ENCODE data around the gene NKX6-2.
"Not testable (repeated sequence)": the region's sequence is repeated elsewhere in the genome, so short reads cannot be mapped to it uniquely, and the experiment has no call there.

NKX6-2 gene

GRCh38 chr10:132785723-132786475, at the start of gene NKX6-2:
TSS of gene NKX6-2 (minus strand) at chr10:132786147. CDS start at chr10:132785948, 199 bp downstream.
- DNase-seq (ENCODE audit: low spot score) = no peak

DNA sequence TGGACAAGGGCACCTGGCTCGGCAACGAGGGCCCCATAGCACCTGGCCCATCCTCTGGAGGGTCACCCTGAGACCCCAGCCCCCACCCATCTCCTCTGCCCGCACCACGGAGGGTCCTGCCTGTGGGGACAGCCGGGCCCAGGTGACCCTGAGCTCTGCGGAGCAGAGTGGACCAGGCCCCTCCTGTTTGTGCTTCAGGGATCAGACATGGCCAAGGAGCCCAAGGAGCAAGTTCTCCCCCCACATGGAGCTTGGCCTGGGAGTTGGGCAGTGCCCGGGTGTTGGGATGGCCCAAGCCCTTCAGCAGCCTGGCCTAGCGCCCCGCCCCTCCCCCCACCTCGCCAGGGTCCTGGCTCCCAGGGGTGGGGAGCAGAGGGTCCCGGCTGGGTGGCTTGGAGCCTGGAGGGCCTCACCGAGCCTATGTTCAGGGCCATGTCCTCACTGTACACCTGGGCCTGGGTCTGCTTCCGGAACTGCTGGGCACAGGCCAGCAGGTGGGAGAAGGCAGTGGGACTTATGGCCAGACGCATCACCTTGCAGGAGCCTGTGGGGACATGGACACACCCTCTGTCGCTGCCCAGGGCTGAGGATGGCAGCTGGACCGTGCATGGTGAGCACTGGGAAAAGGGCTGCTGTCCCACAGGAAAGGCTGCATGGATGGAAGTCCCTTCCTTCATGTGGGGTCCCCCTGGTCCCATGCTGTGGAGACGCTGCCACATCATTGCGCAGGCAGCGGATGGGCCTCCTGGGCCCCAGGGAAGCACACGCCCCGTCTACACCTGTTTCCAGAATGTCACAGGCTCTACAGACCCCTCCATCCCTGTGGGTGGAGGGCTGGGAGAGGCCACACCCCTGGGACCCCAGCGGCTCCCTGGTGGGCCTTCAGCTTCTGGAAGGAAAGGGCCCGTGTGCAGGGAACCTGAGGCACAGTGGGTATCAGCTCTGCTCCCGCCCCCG, 49.2 kb upstream of the NKX6-2 start:
- no peak for DNase-seq (ENCODE audit: low spot score)

DNA sequence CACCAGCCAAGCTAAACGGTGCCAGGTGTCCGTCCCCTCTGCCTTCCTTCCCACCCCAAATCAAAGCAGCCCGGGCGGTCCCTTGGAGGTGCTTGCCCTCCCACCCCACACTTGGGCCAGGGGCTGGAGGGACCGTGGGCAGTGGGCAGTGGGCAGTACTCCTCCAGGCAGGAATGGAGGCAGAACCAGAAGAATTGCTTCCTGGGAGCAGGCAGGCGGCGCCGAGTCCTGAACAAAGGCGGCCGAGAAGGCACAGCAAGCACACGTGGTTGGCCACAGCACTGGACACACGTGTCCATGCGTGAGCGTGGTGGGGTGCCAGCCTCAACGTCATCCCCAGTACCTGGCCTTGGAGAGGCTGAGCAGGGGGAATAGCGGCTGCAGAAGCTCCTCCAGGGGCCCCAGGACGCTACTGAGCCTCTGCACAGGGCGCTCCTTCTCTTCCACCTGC, 48.4 kb upstream of the NKX6-2 start:
- no peak for DNase-seq (ENCODE audit: low spot score)

DNA sequence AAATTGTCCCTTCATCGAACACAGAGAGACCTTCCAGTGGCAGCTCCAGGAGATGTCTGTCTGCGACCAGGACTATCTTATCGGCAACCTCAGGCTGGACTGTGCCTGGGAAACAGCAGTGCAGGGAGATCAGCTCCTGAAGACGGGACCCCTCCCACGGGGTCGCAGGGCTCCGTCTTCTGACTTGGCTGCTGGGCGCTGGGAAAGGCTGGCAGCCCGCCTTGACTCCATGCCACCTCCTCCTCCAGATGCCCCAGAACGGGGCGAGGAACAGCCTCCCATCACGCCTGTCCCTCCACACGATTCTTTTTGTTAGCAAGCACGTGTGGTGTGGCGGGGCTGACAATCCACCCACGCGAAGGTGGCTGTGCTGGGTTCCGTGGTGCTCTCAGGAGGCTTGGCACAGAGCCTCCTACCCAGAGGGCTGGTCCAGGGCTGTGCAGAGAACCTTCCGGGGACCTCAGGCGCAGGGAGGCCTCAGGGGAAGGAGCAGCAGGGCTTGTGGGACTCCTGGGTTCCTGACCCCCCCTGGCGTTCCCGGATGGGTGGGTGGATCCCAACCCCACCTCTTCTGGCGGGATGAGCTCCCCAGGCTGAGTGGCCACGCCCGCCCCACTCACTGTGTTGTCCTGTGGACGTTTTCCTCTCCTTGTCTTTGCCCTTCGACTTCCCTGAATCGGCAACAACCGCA, 47.6 kb upstream of the NKX6-2 start:
- no peak for DNase-seq (ENCODE audit: low spot score)

DNA sequence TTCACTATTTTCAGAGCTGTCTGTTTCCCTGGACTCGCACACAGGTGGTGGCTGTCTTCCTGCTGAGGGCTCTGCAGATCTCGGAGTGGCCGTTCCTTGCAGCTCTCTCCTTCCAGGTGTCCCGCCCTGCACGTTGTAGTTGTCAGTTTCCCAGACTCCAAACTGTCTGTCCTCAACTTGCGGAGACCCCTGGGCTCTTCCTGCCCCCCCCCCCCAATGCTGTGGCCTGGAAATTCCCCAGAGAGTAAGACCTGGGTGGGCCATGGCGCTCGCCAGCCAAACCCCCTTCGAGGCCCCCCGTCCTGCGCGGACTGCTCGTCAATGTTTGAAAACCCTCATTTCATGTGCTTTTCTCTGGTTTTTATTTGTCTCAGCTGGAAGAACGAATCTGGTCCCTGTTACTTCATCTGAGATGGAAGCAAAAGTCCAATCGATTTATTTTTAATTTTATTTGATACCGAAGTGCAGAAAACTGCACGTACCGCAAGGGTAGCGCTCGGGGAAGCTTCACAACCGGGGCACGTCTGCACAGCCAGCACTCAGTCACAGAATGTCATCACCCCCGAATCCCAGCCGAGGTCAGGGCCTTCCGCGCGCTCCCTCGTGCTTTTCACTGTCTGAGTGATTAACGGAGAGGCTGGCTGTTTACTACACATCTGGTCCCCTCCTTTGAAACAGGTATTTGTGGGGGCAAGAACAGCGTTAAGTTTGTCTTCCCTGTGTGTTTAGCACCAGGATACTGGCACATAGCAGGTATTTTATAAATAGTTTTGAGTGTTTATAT, 46.4 kb upstream of the NKX6-2 start:
- DNase-seq (ENCODE audit: low spot score) = no peak

DNA sequence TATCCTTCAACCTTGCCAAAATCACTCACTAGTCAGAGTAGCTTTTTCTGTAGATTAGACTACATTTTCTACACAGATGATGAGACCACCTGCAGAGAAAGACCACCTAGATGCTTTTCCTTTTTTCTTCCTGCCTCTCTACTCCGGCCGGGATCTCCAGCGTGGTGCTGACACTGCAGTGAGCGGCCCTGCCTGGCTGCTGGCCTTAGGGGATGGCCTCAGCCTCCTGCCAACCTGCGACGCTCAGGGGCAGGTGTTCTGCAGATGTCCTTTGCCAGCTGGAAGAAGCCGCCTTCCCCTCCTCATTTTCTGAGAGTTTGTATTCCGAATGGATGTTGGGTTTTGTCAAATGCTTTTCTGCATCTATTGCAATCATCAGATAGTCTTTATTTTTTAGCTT, 43.5 kb upstream of the NKX6-2 start:
- DNase-seq (ENCODE audit: low spot score) = no peak

DNA sequence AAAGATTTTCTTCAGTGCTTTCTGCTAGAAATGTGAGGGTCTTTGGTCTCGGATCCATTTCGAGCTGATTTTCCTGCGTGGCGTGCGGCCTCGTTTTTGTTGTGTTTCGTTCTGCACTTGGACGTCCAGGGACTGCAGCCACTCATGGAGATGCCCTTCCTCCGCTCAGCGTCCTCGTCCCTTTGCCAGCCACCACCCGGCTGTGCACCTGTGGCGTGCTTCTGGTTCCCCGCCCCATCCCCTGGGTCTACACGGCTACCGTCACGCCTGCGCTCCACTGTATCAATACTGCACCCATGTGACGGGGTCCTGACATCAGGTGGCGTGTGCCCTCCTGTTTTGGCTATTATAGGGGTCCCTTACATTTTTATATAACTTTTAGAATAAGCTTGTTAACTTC, 42.7 kb upstream of the NKX6-2 start:
- DNase-seq (ENCODE audit: low spot score) = no peak

DNA sequence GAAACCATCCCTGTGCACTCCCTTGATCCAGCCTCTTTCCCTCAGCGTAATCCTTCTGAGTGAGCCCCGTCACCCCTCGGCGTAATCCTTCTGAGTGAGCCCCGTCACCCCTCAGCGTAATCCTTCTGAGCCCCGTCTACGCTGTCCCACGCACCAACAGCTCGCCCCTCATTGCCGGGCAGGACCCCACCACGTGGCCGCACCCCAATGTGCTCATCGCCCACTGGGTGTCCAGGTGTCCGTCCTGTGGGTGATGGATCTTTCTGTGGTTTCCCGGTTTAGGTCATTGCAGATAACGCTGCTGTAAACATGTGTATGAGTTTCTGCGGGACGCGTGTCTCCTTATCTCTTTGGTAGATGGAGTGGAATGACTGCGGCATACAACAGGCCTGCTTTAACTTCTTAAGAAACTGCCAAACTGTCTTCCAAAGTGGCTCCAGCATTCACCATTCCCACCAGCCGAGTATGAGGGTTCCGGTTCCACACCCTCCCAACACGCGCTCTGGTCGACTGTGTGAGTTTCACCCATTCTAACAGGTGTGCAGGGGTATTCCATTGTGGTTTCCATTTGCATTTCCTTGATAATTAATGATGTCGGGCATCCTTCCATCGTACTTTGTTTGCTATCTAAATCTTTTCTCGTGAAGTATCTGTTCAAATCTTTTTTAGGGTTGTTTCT, 42.1 kb upstream of the NKX6-2 start:
- DNase-seq (ENCODE audit: low spot score) = no peak

GRCh38 chr10:132827423-132827789, 41.5 kb upstream of the NKX6-2 start:
- no peak for DNase-seq (ENCODE audit: low spot score)

GRCh38 chr10:132826524-132827422, 40.8 kb upstream of the NKX6-2 start:
- no peak for DNase-seq (ENCODE audit: low spot score)

- DNase-seq (ENCODE audit: low spot score) = not testable (repeated sequence)
Observed at GRCh38 chr10:132825783-132826523, 40.0 kb upstream of the NKX6-2 start.

DNA sequence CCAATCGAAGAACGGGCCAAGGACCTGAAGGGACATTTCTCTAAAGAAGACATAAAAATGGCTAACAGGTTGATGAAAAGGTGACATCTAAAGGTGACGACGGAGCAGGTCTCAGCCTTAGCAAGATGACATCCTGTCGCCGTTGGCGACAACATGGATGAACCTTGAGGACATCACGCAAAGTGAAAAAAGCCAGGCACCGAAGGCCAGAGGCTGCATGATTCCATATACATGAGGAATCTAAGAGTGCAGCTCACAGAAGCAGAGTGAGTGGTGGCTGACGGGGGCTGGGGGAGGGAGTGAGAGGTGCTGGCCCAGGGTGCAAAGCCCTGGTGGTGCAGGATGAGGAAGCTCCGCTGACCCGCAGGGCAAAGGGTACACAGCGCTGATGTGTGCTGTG, 34.1 kb upstream of the NKX6-2 start:
- no peak for DNase-seq (ENCODE audit: low spot score)

- DNase-seq (ENCODE audit: low spot score) = no peak
Observed at GRCh38 chr10:132817701-132818211, 31.8 kb upstream of the NKX6-2 start.

DNA sequence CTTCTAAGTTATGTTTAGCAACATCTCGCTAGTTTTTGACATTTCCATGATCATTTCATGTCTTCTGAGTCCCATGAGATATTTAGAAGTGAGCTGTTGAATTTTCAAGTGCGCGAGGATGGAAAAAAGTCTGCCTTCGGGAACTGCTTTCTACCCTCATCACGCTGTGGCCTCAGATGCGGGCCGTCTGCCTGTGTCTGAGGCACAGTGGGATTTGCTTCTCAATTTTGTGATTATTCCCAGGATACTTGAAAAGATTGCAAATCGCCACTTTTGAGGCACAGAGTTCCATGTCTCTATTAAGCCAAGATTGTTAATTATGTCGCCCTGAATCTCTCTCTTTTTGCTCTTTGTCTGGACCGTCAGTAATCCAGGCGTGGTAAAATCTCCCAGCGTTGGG, 30.8 kb upstream of the NKX6-2 start:
- no peak for DNase-seq (ENCODE audit: low spot score)

DNA sequence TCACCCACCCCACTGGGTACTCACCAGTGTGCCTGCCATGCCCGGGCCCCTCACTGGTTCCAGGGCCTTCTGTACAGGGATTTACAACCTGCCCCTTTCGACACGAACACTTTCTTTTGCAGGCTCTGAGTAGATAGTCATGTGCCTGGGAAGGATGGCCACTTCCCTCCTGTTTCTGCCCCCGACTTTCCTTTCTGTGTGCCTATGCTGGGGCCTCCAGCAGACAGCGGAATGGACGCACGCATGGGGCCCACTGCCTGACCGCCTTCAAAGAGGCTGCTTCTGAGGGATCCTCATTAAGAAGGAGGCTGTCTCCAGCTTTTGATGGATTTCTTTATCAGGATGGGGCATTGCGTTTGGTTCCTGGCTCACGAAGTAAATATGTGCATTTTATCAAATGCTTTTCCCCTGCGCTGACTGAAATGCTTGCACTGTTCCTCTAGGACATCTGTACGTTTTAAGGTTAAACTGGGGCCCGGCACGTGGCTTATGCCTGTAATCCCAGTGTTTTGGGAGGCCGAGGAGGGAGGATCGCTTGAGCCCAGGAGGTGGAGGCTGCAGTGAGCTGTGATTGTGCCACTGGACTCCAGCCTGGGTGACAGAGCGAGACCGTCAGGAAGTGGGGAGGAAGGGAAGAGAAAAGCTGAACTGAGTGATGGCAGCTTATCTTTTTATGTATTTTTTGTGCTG, 29.4 kb upstream of the NKX6-2 start:
- no peak for DNase-seq (ENCODE audit: low spot score)

DNA sequence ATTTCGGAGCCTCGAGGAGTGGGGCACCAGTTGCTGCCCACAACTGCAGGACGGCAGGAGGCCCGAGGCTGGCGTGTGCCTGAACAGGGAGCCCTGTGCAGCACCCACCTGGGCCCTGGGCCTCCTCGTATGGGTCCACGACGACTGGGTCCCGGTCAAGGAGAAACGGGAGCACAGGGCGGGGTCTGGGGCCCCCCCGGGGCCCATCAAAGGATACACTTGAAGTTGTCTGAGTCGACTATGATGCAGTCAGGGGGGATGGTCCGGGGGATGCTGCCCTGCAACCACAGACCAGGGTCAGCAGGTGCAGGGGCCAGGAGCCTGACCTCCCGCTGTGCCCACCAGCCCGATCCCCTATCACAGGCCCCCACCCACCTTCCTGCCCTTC, 28.5 kb upstream of the NKX6-2 start:
- no peak for DNase-seq (ENCODE audit: low spot score)

- DNase-seq (ENCODE audit: low spot score) = no peak
Observed at GRCh38 chr10:132813560-132814468, 27.9 kb upstream of the NKX6-2 start.

Data from HuH-7 (cell line).